Fibroblast of lung (primary cell): ENCODE data around the gene VPS11. TPM values are rescaled to one million over a fixed set of nuclear protein-coding genes. Genes with fewer than 3 reads are reported as not detected.
"Not testable (repeated sequence)": the region's sequence is repeated elsewhere in the genome, so short reads cannot be mapped to it uniquely, and the experiment has no call there.

Source experiments
- DNase-seq, 2 donors: peaks; one replicate each; pipeline versions ENCODE4 v3.0.0 to v3.0.0-alpha.2; 2010; ENCODE audit warnings: low read depth in 2 of 2
- H2AFZ ChIP-seq: 2 replicates; pipeline ENCODE4 v1.5.1; 2012; ENCODE audit warnings: low read length, control low read depth, inconsistent platforms
- H3K27ac ChIP-seq: 2 replicates; pipeline ENCODE4 v1.5.1; 2011; ENCODE audit warnings: low read length, control low read depth; ENCODE audit not compliant: insufficient read depth
- H3K27me3 ChIP-seq: 2 replicates; pipeline ENCODE4 v1.5.1; 2011; ENCODE audit warnings: mild to moderate bottlenecking, low read length; ENCODE audit not compliant: control insufficient read depth, insufficient read depth
- H3K36me3 ChIP-seq: 2 replicates; pipeline ENCODE4 v1.5.1; 2011; ENCODE audit warnings: low read length; ENCODE audit not compliant: control insufficient read depth, insufficient read depth
- H3K4me1 ChIP-seq: 2 replicates; pipeline ENCODE4 v1.5.1; 2011; ENCODE audit warnings: low read length; ENCODE audit not compliant: control insufficient read depth, insufficient read depth; ENCODE audit errors: extremely low read depth
- H3K4me2 ChIP-seq: 2 replicates; pipeline ENCODE4 v1.5.1; 2011; ENCODE audit warnings: low read length, control low read depth; ENCODE audit not compliant: insufficient read depth; ENCODE audit errors: extremely low read depth
- H3K4me3 ChIP-seq, 4 experiments: fragments of 200-600 bp in 1 of 4; sonication (generic) in 1 of 4; replicated peaks in 1 of 4; 2 replicates each; pipeline ENCODE4 v1.5.1; 2011 to 2016; ENCODE audit warnings: low read length in 4 of 4, low read depth in 3 of 4, mild to moderate bottlenecking in 3 of 4, control low read depth in 2 of 4, inconsistent platforms in 1 of 4, mixed read lengths in 1 of 4; ENCODE audit not compliant: insufficient read depth in 1 of 4; ENCODE audit errors: control extremely low read depth in 1 of 4
- H3K79me2 ChIP-seq: 2 replicates; pipeline ENCODE4 v1.5.1; 2012; ENCODE audit warnings: mild to moderate bottlenecking, low read length, inconsistent platforms; ENCODE audit not compliant: control insufficient read depth, insufficient read depth
- H3K9ac ChIP-seq: 2 replicates; pipeline ENCODE4 v1.5.1; 2011; ENCODE audit warnings: mild to moderate bottlenecking, low read length, control low read depth; ENCODE audit not compliant: insufficient read depth
- H3K9me3 ChIP-seq: 2 replicates; pipeline ENCODE4 v1.5.1; 2012; ENCODE audit warnings: low read depth, low read length; ENCODE audit not compliant: control insufficient read depth, insufficient read depth
- H4K20me1 ChIP-seq: 2 replicates; pipeline ENCODE4 v1.5.1; 2011; ENCODE audit warnings: low read length; ENCODE audit not compliant: control insufficient read depth, insufficient read depth; ENCODE audit errors: extremely low read depth
- CTCF ChIP-seq, 2 donors: IDR thresholded peaks in 1 of 2; conservative IDR thresholded peaks in 1 of 2; 1 replicate in 1 of 2; 2 replicates in 1 of 2; pipeline ENCODE4 v1.5.1; 2011 to 2012; ENCODE audit warnings: low read length in 2 of 2, control low read depth in 1 of 2, inconsistent platforms in 1 of 2, low read depth in 1 of 2, mild to moderate bottlenecking in 1 of 2
- EZH2 ChIP-seq: IDR thresholded peaks from 2 replicates; pipeline ENCODE4 v1.5.1; 2012; ENCODE audit warnings: low read length, control low read depth, mild to moderate bottlenecking; ENCODE audit errors: missing control alignments
- polyA plus RNA-seq, 2 donors: library from polyadenylated mRNA; depleted of rRNA in 1 of 2; stranded (reverse) in 1 of 2; unstranded in 1 of 2; fragments of >200 nt; gene quantifications; 2 replicates each; pipeline ENCODE4 v1.2.1, GENCODE V29; 2011 to 2012; ENCODE audit warnings: missing spikeins in 1 of 2
- total RNA-seq: library from RNA; depleted of rRNA; stranded (reverse); fragments of >200 nt; gene quantifications from 2 replicates; pipeline ENCODE4 v1.2.1, GENCODE V29; 2014

VPS11 gene
- total and polyA plus RNA-seq, 2 donors (not counting 1 experiment from before 2014, with no cell fraction given) = 9.1 to 34.3 TPM

GRCh38 chr11:119034813-119035212, 32.8 kb upstream of the VPS11 start:
- H3K27me3 ChIP-seq = no peaks in the 10 kb centered on the region

GRCh38 chr11:119038884-119039283, 28.7 kb upstream of the VPS11 start:
- Histone ChIP-seq H3K27ac (no peak overlapping the region), H3K79me2 (no peaks in the 10 kb centered on the region), H3K4me3 (no peak overlapping the region), H3K4me1 (no peaks in the 10 kb centered on the region), H3K27me3 (no peaks in the 10 kb centered on the region), H3K9me3 (no peaks in the 10 kb centered on the region), H3K4me2 (no peak overlapping the region), H3K9ac (no peak overlapping the region), H4K20me1 (no peaks in the 10 kb centered on the region), H2AFZ (no peak overlapping the region), H3K36me3 (peaks cover 2% of the 10 kb centered on the region)
- TF ChIP-seq EZH2 = no peak
- no peak for TF ChIP-seq CTCF (conservative IDR thresholded peaks at IDR 0.05 in 1 of 2, IDR thresholded peaks at IDR 0.05 in 1 of 2; ENCODE audit: low read depth in 1 of 2, low read length in 2 of 2)
- no peak for DNase-seq

More at GRCh38 chr11:119034813-119035212, 32.8 kb upstream of the VPS11 start:
- DNase-seq = no peak
- H3K79me2 ChIP-seq = no peaks in the 10 kb centered on the region
- no peaks in the 10 kb centered on the region for H3K9me3 ChIP-seq
- no peaks in the 10 kb centered on the region for H4K20me1 ChIP-seq
- no peaks in the 10 kb centered on the region for H3K4me1 ChIP-seq
- no peak overlapping the region for H2AFZ ChIP-seq
- H3K27ac ChIP-seq = no peak overlapping the region
- no peak overlapping the region for H3K9ac ChIP-seq
- H3K36me3 ChIP-seq = no peaks in the 10 kb centered on the region
- H3K4me2 ChIP-seq = no peak overlapping the region
- TF ChIP-seq CTCF (conservative IDR thresholded peaks at IDR 0.05 in 1 of 2, IDR thresholded peaks at IDR 0.05 in 1 of 2; ENCODE audit: low read depth in 1 of 2, low read length in 2 of 2) (no peak), EZH2 (no peak)
- no peak overlapping the region for H3K4me3 ChIP-seq

GRCh38 chr11:119039471-119039870, 28.1 kb upstream of the VPS11 start:
- not testable (repeated sequence) for H3K27me3 ChIP-seq, H2AFZ ChIP-seq, H4K20me1 ChIP-seq, DNase-seq, H3K4me1 ChIP-seq, H3K79me2 ChIP-seq, H3K27ac ChIP-seq, H3K9me3 ChIP-seq, H3K4me2 ChIP-seq, H3K36me3 ChIP-seq, H3K9ac ChIP-seq, H3K4me3 ChIP-seq
